SK-N-SH treated with all-trans-retinoic acid at 6 μM for 48 hours (cell line): Measurements from ENCODE around the gene SMAD3.

ENCODE experiments used
- ATAC-seq: fragments of 200-7000 bp; cut with Tn5 transposase; 3 replicates; pipeline ENCODE4 v1.9.1; 2020; ENCODE audit warnings: mild to moderate bottlenecking, moderate library complexity
- ARNTL ChIP-seq: fragments of 450-650 bp; formaldehyde crosslinking; IDR thresholded peaks from 2 replicates; pipeline ENCODE4 v1.5.0; 2020; ENCODE audit warnings: low read depth, mild to moderate bottlenecking, moderate library complexity, borderline replicate concordance
- BACH2 ChIP-seq: fragments of 250-450 bp; sonication (Bioruptor Pico); IDR thresholded peaks from 2 replicates; pipeline ENCODE4 v1.9.0; 2021; ENCODE audit warnings: mild to moderate bottlenecking, borderline replicate concordance
- CREB5 ChIP-seq: fragments of 250-450 bp; sonication (Bioruptor Pico); IDR thresholded peaks from 2 replicates; pipeline ENCODE4 v1.5.1; 2020; ENCODE audit warnings: low read depth, mild to moderate bottlenecking, moderate library complexity
- CSDC2 ChIP-seq: fragments of 250-450 bp; sonication (Bioruptor Pico); IDR thresholded peaks from 2 replicates; pipeline ENCODE4 v1.5.0; 2020; ENCODE audit warnings: mild to moderate bottlenecking, moderate library complexity
- CSRNP3 ChIP-seq: fragments of 250-450 bp; sonication (Bioruptor Pico); IDR thresholded peaks from 2 replicates; pipeline ENCODE4 v1.5.1; 2021; ENCODE audit warnings: mild to moderate bottlenecking, moderate library complexity
- ESRRG ChIP-seq: fragments of 250-450 bp; sonication (Bioruptor Pico); IDR thresholded peaks from 2 replicates; pipeline ENCODE4 v1.6.1; 2021; ENCODE audit warnings: mild to moderate bottlenecking
- GLIS3 ChIP-seq: fragments of 250-450 bp; sonication (Bioruptor Pico); IDR thresholded peaks from 2 replicates; pipeline ENCODE4 v1.5.0; 2020; ENCODE audit warnings: mild to moderate bottlenecking, moderate library complexity
- ISL1 ChIP-seq: fragments of 250-450 bp; sonication (Bioruptor Pico); IDR thresholded peaks from 2 replicates; pipeline ENCODE4 v2.1.2; 2022; ENCODE audit warnings: mild to moderate bottlenecking, moderate library complexity
- PATZ1 ChIP-seq: fragments of 250-450 bp; sonication (Bioruptor Pico); IDR thresholded peaks from 2 replicates; pipeline ENCODE4 v1.8.0; 2020; ENCODE audit warnings: mild to moderate bottlenecking, moderate library complexity, borderline replicate concordance
- PPARA ChIP-seq: fragments of 250-450 bp; sonication (Bioruptor Pico); IDR thresholded peaks from 2 replicates; pipeline ENCODE4 v1.5.0; 2020; ENCODE audit warnings: mild to moderate bottlenecking, borderline replicate concordance
- RARB ChIP-seq: fragments of 250-450 bp; sonication (Bioruptor Pico); IDR thresholded peaks from 2 replicates; pipeline ENCODE4 v1.8.0; 2021; ENCODE audit warnings: mild to moderate bottlenecking, moderate library complexity
- SNAI2 ChIP-seq: fragments of 250-450 bp; sonication (Bioruptor Pico); IDR thresholded peaks from 2 replicates; pipeline ENCODE4 v1.5.0; 2020; ENCODE audit warnings: mild to moderate bottlenecking, moderate library complexity
- TOX ChIP-seq: fragments of 250-450 bp; sonication (Bioruptor Pico); IDR thresholded peaks from 2 replicates; pipeline ENCODE4 v1.8.0; 2021; ENCODE audit warnings: mild to moderate bottlenecking, moderate library complexity, borderline replicate concordance
- TSHZ2 ChIP-seq: fragments of 250-450 bp; sonication (Bioruptor Pico); IDR thresholded peaks from 2 replicates; pipeline ENCODE4 v1.5.0; 2020; ENCODE audit warnings: mild to moderate bottlenecking, moderate library complexity
- ZFP3 ChIP-seq: fragments of 250-450 bp; sonication (Bioruptor Pico); IDR thresholded peaks from 2 replicates; pipeline ENCODE4 v1.5.0; 2020; ENCODE audit warnings: mild to moderate bottlenecking, moderate library complexity
- ZFP30 ChIP-seq: fragments of 450-650 bp; formaldehyde crosslinking; IDR thresholded peaks from 2 replicates; pipeline ENCODE4 v1.5.0; 2022; ENCODE audit warnings: mild to moderate bottlenecking, moderate library complexity
- ZNF565 ChIP-seq: fragments of 450-650 bp; formaldehyde crosslinking; conservative IDR thresholded peaks from 2 replicates; pipeline ENCODE4 v1.5.0; 2020; ENCODE audit warnings: low read depth, mild to moderate bottlenecking, moderate library complexity
- ZNF70 ChIP-seq: fragments of 450-650 bp; formaldehyde crosslinking; IDR thresholded peaks from 2 replicates; pipeline ENCODE4 v1.5.0; 2020; ENCODE audit warnings: mild to moderate bottlenecking, moderate library complexity
- ZNF8 ChIP-seq: fragments of 450-650 bp; formaldehyde crosslinking; IDR thresholded peaks from 2 replicates; pipeline ENCODE4 v1.5.0; 2020; ENCODE audit warnings: mild to moderate bottlenecking, moderate library complexity

The SMAD3 gene

GRCh38 chr15:67145312-67145610 is 79.9 kb downstream of the SMAD3 start:
- TF ChIP-seq BACH2 (CRISPR knock-in tag) (no peak), ISL1 (CRISPR knock-in tag) (no peak), GLIS3 (CRISPR knock-in tag) (no peak), ESRRG (CRISPR knock-in tag) (no peak), SNAI2 (no peak), PATZ1 (CRISPR knock-in tag) (no peak), TSHZ2 (CRISPR knock-in tag) (no peak), ZFP30 (CRISPR knock-in tag) (no peak), CREB5 (CRISPR knock-in tag) (no peak), ZNF70 (CRISPR knock-in tag) (no peak), ZNF8 (CRISPR knock-in tag) (no peak), RARB (CRISPR knock-in tag) (no peak), ZFP3 (CRISPR knock-in tag) (no peak), TOX (CRISPR knock-in tag) (no peak)
- no peak for ATAC-seq

GRCh38 chr15:67145710-67146109 is 80.3 kb downstream of the SMAD3 start:
- no peak for ATAC-seq
- TF ChIP-seq CSDC2 (CRISPR knock-in tag) (no peak), SNAI2 (no peak), BACH2 (CRISPR knock-in tag) (no peak), TOX (CRISPR knock-in tag) (no peak), CSRNP3 (no peak), ZNF70 (CRISPR knock-in tag) (no peak), PPARA (CRISPR knock-in tag) (no peak), ARNTL (CRISPR knock-in tag) (no peak), ISL1 (CRISPR knock-in tag) (no peak), TSHZ2 (CRISPR knock-in tag) (no peak), CREB5 (CRISPR knock-in tag) (no peak), ZNF565 (CRISPR knock-in tag) (no peak)
